ENCODE results near the gene FAM177B.

The FAM177B gene

GRCh38 chr1:222786121-222786520, 49.1 kb downstream of the FAM177B start:
- no peak for DNase-seq (ENCODE audit: low read depth in 2 of 2)

GRCh38 chr1:222787729-222788128, 50.7 kb downstream of the FAM177B start:
- no peak for DNase-seq (ENCODE audit: low read depth in 2 of 2)

GRCh38 chr1:222788402-222789156, 51.6 kb downstream of the FAM177B start:
- no peak for DNase-seq (ENCODE audit: low read depth in 2 of 2)

- DNase-seq (ENCODE audit: low read depth in 2 of 2) = no peak
Measured at GRCh38 chr1:222790115-222790514, 53.1 kb downstream of the FAM177B start.

GRCh38 chr1:222790520-222790919, 53.5 kb downstream of the FAM177B start:
- no peak for DNase-seq (ENCODE audit: low read depth in 2 of 2)

- DNase-seq (ENCODE audit: low read depth in 2 of 2) = no peak
Measured at GRCh38 chr1:222791006-222791710, 54.2 kb downstream of the FAM177B start.

GRCh38 chr1:222792744-222793143, 55.7 kb downstream of the FAM177B start:
- DNase-seq (ENCODE audit: low read depth in 2 of 2) = no peak

GRCh38 chr1:222794656-222795474, 57.9 kb downstream of the FAM177B start:
- DNase-seq (ENCODE audit: low read depth in 2 of 2) = no peak

GRCh38 chr1:222798116-222798515, 61.1 kb downstream of the FAM177B start:
- DNase-seq (ENCODE audit: low read depth in 2 of 2) = no peak

- no peak for DNase-seq (ENCODE audit: low read depth in 2 of 2)
Measured at GRCh38 chr1:222798975-222799374, 62.0 kb downstream of the FAM177B start.

All from stimulated activated CD4-positive, alpha-beta T cell treated with anti-CD3 and anti-CD28 coated beads, Interleukin-12 subunit alpha, Interleukin-12 subunit beta, amount 100 ng/mL, for 24 hours (primary cell).